Stomach (tissue), 9 donors: ENCODE measurements around the gene PCBP3. TPM values are rescaled to one million over a fixed set of nuclear protein-coding genes. Genes with fewer than 3 reads are reported as not detected.

Experiments used
- DNase-seq, 2 donors: peaks; one replicate each; pipeline versions ENCODE4 v3.0.0 to v3.0.0-alpha.2; 2013 to 2019
- H3K27ac ChIP-seq, 5 donors: fragments of 200-600 bp in 4 of 5; sonication (generic) in 4 of 5; one replicate each; pipeline ENCODE4 v1.5.1; 2013 to 2019; ENCODE audit warnings: mild to moderate bottlenecking in 1 of 5, moderate library complexity in 1 of 5
- H3K27me3 ChIP-seq, 3 donors: fragments of 200-600 bp; sonication (generic); one replicate each; pipeline ENCODE4 v1.5.1; 2017 to 2019; ENCODE audit warnings: mixed run types in 1 of 3
- H3K36me3 ChIP-seq, 4 donors: fragments of 200-600 bp; sonication (generic); 1 replicate in 3 of 4; 2 replicates in 1 of 4; pipeline ENCODE4 v1.5.1; 2016 to 2019
- H3K4me1 ChIP-seq, 4 donors: fragments of 200-600 bp; sonication (generic); one replicate each; pipeline ENCODE4 v1.5.1; 2016 to 2019
- H3K4me3 ChIP-seq, 4 donors: fragments of 200-600 bp; sonication (generic) in 3 of 4; one replicate each; pipeline ENCODE4 v1.5.1; 2016 to 2019; ENCODE audit warnings: mild to moderate bottlenecking in 1 of 4
- H3K9me3 ChIP-seq, 4 donors: fragments of 200-600 bp; sonication (generic); one replicate each; pipeline ENCODE4 v1.5.1; 2016 to 2019
- CTCF ChIP-seq, 7 experiments: fragments of 450-650 bp in 4 of 7; fragments of 200-600 bp in 3 of 7; sonication (generic) in 3 of 7; IDR thresholded peaks; one replicate each; pipeline ENCODE4 v1.5.1; 2016 to 2019; ENCODE audit warnings: antibody characterized with exemption in 7 of 7, control low read depth in 2 of 7, mild to moderate bottlenecking in 1 of 7
- EP300 ChIP-seq: sonication (generic); formaldehyde crosslinking; IDR thresholded peaks from one replicate; pipeline ENCODE4 v1.6.1; 2017; ENCODE audit warnings: antibody characterized with exemption
- POLR2A ChIP-seq, 4 donors: fragments of 450-650 bp; IDR thresholded peaks; one replicate each; pipeline ENCODE4 v1.6.1; 2016; ENCODE audit warnings: antibody characterized with exemption in 4 of 4, control low read depth in 2 of 4, mild to moderate bottlenecking in 1 of 4, moderate library complexity in 1 of 4
- POLR2AphosphoS5 ChIP-seq, 3 donors: sonication (generic); formaldehyde crosslinking; IDR thresholded peaks; one replicate each; pipeline ENCODE4 v1.6.1; 2016; ENCODE audit warnings: antibody characterized with exemption in 3 of 3
- WGBS, 5 donors: extraction: QIAGEN DNeasy Blood & Tissue Kit in 3 of 5; methylation state at CpG; one replicate each; pipeline versions ENCODE4 v1.1.5 to v1.1.7; 2013 to 2018; 5-methylcytosine and 5-hydroxymethylcytosine counted together
- intact Hi-C: fragments of 100-400 bp; cut with DNase I; formaldehyde crosslinking; loops from one replicate; pipeline ENCODE4 v1.15.1; 2023; ENCODE audit warnings: low total_unique reads
- polyA plus RNA-seq, 3 donors: library from polyadenylated mRNA; stranded (reverse); fragments of 200-250 nt; gene quantifications; one replicate each; pipeline ENCODE4 v1.2.3, GENCODE V29; 2013
- total RNA-seq, 5 donors: library from RNA; depleted of rRNA; stranded (reverse); fragments of >200 nt; gene quantifications; one replicate each; pipeline versions ENCODE4 v1.1.0 to v1.2.3, GENCODE V29; 2014 to 2016
- donor health status: healthy with polysubstance abuse.
- donor health status: Bipolar disorder and iron deficiency.
- donor health status: healthy.

The PCBP3 gene
- total and polyA plus RNA-seq, 8 donors: 1.8 to 10.9 (median 3.3) TPM; not detected in 3

- no peak overlapping the region for H3K27ac ChIP-seq
- intact Hi-C loops: no loop called here
- DNase-seq: no peak
- H3K27me3 ChIP-seq: peaks cover 0 to 16% (median 0%) of the 10 kb centered on the region in 3 donors
- no peaks in the 10 kb centered on the region for H3K4me1 ChIP-seq
- peaks cover 7 to 22% (median 15%) of the 10 kb centered on the region in 4 donors for H3K9me3 ChIP-seq
- 79 to 87% (median 85%) methylated on average over 21 to 23 of the region's 23 CpGs for WGBS, 5 donors
- TF ChIP-seq POLR2AphosphoS5 (IDR thresholded peaks at IDR 0.05): no peak
- TF ChIP-seq POLR2A (IDR thresholded peaks at IDR 0.05): no peak
- no peak for TF ChIP-seq EP300
- TF ChIP-seq CTCF (IDR thresholded peaks at IDR 0.05): no peak
- H3K36me3 ChIP-seq: peaks cover 0 to 6% (median 0%) of the 10 kb centered on the region in 4 donors
- no peak overlapping the region for H3K4me3 ChIP-seq
These were observed 288.0 kb downstream of the PCBP3 start for GRCh38 chr21:45931397-45931969.

- WGBS, 5 donors: 59 to 69% (median 64%) methylated on average over 9 of the region's 9 CpGs
- peaks cover 7 to 25% (median 18%) of the 10 kb centered on the region in 4 donors for H3K9me3 ChIP-seq
- DNase-seq: no peak
- intact Hi-C loops: no loop called here
- H3K4me1 ChIP-seq: no peaks in the 10 kb centered on the region
- no peak overlapping the region for H3K4me3 ChIP-seq
- no peak for TF ChIP-seq POLR2AphosphoS5 (IDR thresholded peaks at IDR 0.05)
- TF ChIP-seq EP300: no peak
- TF ChIP-seq CTCF (IDR thresholded peaks at IDR 0.05): no peak
- no peak for TF ChIP-seq POLR2A (IDR thresholded peaks at IDR 0.05)
- H3K27me3 ChIP-seq: peaks cover 0 to 16% (median 0%) of the 10 kb centered on the region in 3 donors
- no peak overlapping the region for H3K27ac ChIP-seq
- H3K36me3 ChIP-seq: peaks cover 0 to 7% (median 0%) of the 10 kb centered on the region in 4 donors
These were observed 289.5 kb downstream of the PCBP3 start for GRCh38 chr21:45932922-45933502.

DNA sequence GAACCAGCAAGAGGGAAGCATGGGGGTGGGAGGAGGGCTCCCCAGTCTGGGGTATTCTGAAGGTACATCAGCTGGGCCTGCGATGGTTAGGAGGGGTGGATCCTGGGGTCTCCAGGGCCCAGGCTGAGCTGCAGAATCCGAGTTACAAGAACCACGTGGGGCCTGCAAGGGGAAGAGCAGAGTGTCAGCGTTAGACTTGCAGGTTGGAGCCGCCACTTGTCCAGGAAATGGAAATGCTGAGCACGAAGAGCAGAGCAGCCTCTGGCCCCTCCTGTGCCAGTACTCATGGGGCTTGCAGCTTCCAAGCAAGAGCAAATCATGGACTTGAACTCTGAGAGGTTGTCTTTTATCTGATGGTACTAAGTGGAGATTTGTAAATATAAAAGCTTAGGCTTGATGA, 290.6 kb downstream of the PCBP3 start:
- H3K4me1 ChIP-seq: no peaks in the 10 kb centered on the region
- H3K27me3 ChIP-seq: peaks cover 0 to 15% (median 0%) of the 10 kb centered on the region in 3 donors
- WGBS, 5 donors: 65 to 95% (median 68%) methylated on average over 5 to 6 of the region's 6 CpGs

GRCh38 chr21:45934554-45934953, 291.0 kb downstream of the PCBP3 start:
- WGBS, 5 donors: 75 to 84% (median 79%) methylated on average over 3 of the region's 3 CpGs
- no peak for DNase-seq
- Histone ChIP-seq H3K36me3 (peaks cover 0 to 7% (median 0%) of the 10 kb centered on the region in 4 donors), H3K4me3 (no peak overlapping the region), H3K27me3 (peaks cover 0 to 10% (median 0%) of the 10 kb centered on the region in 3 donors), H3K27ac (no peak overlapping the region), H3K9me3 (peaks cover 7 to 25% (median 18%) of the 10 kb centered on the region in 4 donors), H3K4me1 (no peaks in the 10 kb centered on the region)
- TF ChIP-seq EP300 (no peak), POLR2A (IDR thresholded peaks at IDR 0.05) (no peak), CTCF (IDR thresholded peaks at IDR 0.05) (no peak), POLR2AphosphoS5 (IDR thresholded peaks at IDR 0.05) (no peak)
- intact Hi-C loops: no loop called here

More for the DNA sequence above, 290.6 kb downstream of the PCBP3 start:
- Histone ChIP-seq H3K4me3 (no peak overlapping the region), H3K9me3 (peaks cover 7 to 25% (median 18%) of the 10 kb centered on the region in 4 donors), H3K36me3 (peaks cover 0 to 7% (median 0%) of the 10 kb centered on the region in 4 donors), H3K27ac (no peak overlapping the region)
- DNase-seq: no peak
- intact Hi-C loops: no loop called here
- TF ChIP-seq POLR2A (IDR thresholded peaks at IDR 0.05) (no peak), EP300 (no peak), CTCF (IDR thresholded peaks at IDR 0.05) (no peak), POLR2AphosphoS5 (IDR thresholded peaks at IDR 0.05) (no peak)
